VCaP (cell line): ENCODE results near the gene HELZ.

ENCODE experiments used
- H3K27ac ChIP-seq: fragments of 450-650 bp; 2 replicates; pipeline ENCODE4 v1.5.1; 2017
- TF ChIP-seq, protein P1 (sequence below): fragments of 450-650 bp; conservative IDR thresholded peaks from 2 replicates; pipeline ENCODE4 v1.5.1; 2017; ENCODE audit warnings: mild to moderate bottlenecking, moderate library complexity

HELZ gene

GRCh38 chr17:67051155-67051538, 193.8 kb downstream of the HELZ start:
- H3K27ac ChIP-seq, result no peak overlapping the region

GRCh38 chr17:67050471-67051154, 194.4 kb downstream of the HELZ start:
- no peak overlapping the region for H3K27ac ChIP-seq
- TF ChIP-seq, protein P1, sequence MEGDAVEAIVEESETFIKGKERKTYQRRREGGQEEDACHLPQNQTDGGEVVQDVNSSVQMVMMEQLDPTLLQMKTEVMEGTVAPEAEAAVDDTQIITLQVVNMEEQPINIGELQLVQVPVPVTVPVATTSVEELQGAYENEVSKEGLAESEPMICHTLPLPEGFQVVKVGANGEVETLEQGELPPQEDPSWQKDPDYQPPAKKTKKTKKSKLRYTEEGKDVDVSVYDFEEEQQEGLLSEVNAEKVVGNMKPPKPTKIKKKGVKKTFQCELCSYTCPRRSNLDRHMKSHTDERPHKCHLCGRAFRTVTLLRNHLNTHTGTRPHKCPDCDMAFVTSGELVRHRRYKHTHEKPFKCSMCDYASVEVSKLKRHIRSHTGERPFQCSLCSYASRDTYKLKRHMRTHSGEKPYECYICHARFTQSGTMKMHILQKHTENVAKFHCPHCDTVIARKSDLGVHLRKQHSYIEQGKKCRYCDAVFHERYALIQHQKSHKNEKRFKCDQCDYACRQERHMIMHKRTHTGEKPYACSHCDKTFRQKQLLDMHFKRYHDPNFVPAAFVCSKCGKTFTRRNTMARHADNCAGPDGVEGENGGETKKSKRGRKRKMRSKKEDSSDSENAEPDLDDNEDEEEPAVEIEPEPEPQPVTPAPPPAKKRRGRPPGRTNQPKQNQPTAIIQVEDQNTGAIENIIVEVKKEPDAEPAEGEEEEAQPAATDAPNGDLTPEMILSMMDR, result no peak

More at GRCh38 chr17:67051155-67051538, 193.8 kb downstream of the HELZ start:
- TF ChIP-seq, protein P1, result no peak

GRCh38 chr17:67050066-67050465, 194.9 kb downstream of the HELZ start:
- TF ChIP-seq, protein P1, result no peak
- no peak overlapping the region for H3K27ac ChIP-seq

GRCh38 chr17:67049025-67049739, 195.8 kb downstream of the HELZ start:
- no peak overlapping the region for H3K27ac ChIP-seq
- TF ChIP-seq, protein P1, result no peak

DNA sequence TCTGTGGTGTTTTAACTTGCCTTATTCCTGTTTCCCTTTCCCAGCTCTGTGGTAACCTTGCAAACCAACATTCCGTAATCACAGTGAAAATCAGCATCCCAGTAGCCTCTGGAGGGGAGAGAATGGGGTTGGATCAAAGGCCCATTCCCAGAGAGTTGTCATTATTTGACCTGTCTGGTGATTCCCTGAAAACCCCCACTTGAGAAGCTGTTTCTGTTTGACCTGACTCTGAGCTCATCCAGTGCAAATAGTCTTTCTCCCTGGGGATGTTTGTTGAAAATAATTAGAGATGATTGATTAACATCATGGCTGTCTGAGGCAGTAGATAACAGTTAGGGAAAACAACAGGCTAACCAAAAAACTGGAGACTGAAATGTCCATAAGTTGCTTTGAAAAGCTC, 197.6 kb downstream of the HELZ start:
- H3K27ac ChIP-seq, result no peak overlapping the region
- TF ChIP-seq, protein P1, result no peak

GRCh38 chr17:67046398-67046797, 198.6 kb downstream of the HELZ start:
- TF ChIP-seq, protein P1, result no peak
- no peak overlapping the region for H3K27ac ChIP-seq

GRCh38 chr17:67044940-67045339, 200.1 kb downstream of the HELZ start:
- H3K27ac ChIP-seq, result no peak overlapping the region
- TF ChIP-seq, protein P1, result no peak
